WTC11 (cell line): Measurements from ENCODE around the gene UBTD1. TPM values are rescaled to one million over a fixed set of nuclear protein-coding genes. Genes with fewer than 3 reads are reported as not detected.

Source experiments
- ATAC-seq: fragments of 200-7000 bp; cut with Tn5 transposase; 2 replicates; pipeline ENCODE4 v1.10.0; 2021; ENCODE audit warnings: mild to moderate bottlenecking, moderate library complexity
- CTCF ChIA-PET: fragments of 300-600 bp; sonication (Branson Sonifier 250); formaldehyde crosslinking; loops from one replicate; lab custom pipeline; 2021; ENCODE audit warnings: antibody characterized with exemption; lab: Charles Lee
- POLR2A ChIA-PET: fragments of 350-600 bp; sonication (Branson Sonifier 250); formaldehyde crosslinking; loops from one replicate; lab custom pipeline; 2021; ENCODE audit warnings: antibody characterized with exemption; lab: Charles Lee
- DNase-seq: peaks from one replicate; pipeline ENCODE4 v3.0.0; 2021; ENCODE audit warnings: low spot score
- H3K27ac Mint-ChIP-seq: 2 replicates; pipeline ENCODE4 v1.8.0; 2021; ENCODE audit warnings: mixed read lengths
- H3K27me3 Mint-ChIP-seq: 2 replicates; pipeline ENCODE4 v1.8.0; 2021; ENCODE audit warnings: low read depth, mild to moderate bottlenecking, moderate library complexity, mixed read lengths
- H3K36me3 Mint-ChIP-seq: 2 replicates; pipeline ENCODE4 v1.8.0; 2021; ENCODE audit warnings: mixed read lengths
- H3K4me1 Mint-ChIP-seq: 2 replicates; pipeline ENCODE4 v1.8.0; 2022; ENCODE audit warnings: mixed read lengths
- H3K4me3 Mint-ChIP-seq: 2 replicates; pipeline ENCODE4 v1.8.0; 2021; ENCODE audit warnings: mild to moderate bottlenecking, moderate library complexity, mixed read lengths
- H3K9me3 Mint-ChIP-seq: 2 replicates; pipeline ENCODE4 v1.8.0; 2021; ENCODE audit warnings: mixed read lengths
- ELF4 ChIP-seq: sonication (generic); formaldehyde crosslinking; IDR thresholded peaks from 2 replicates; pipeline ENCODE4 v1.8.1; 2022; ENCODE audit warnings: low read depth, mild to moderate bottlenecking, moderate library complexity, missing genetic modification reagents
- ESRRA ChIP-seq: sonication (generic); formaldehyde crosslinking; IDR thresholded peaks from 2 replicates; pipeline ENCODE4 v1.8.1; 2022; ENCODE audit warnings: mild to moderate bottlenecking, missing genetic modification reagents, borderline replicate concordance
- GTF2I ChIP-seq: fragments of 250-450 bp; sonication (Bioruptor Pico); conservative IDR thresholded peaks from 2 replicates; pipeline ENCODE4 v1.4.0; 2021; ENCODE audit warnings: mild to moderate bottlenecking
- MXD4 ChIP-seq: fragments of 250-450 bp; sonication (Bioruptor Pico); IDR thresholded peaks from 2 replicates; pipeline ENCODE4 v1.8.0; 2021; ENCODE audit warnings: mild to moderate bottlenecking, moderate library complexity, borderline replicate concordance
- NFE2L1 ChIP-seq: sonication (generic); formaldehyde crosslinking; IDR thresholded peaks from 2 replicates; pipeline ENCODE4 v1.8.1; 2023; ENCODE audit warnings: missing genetic modification reagents
- ZBTB21 ChIP-seq: sonication (generic); formaldehyde crosslinking; IDR thresholded peaks from 2 replicates; pipeline ENCODE4 v1.8.1; 2023; ENCODE audit warnings: mild to moderate bottlenecking, missing genetic modification reagents, borderline replicate concordance
- ZNF232 ChIP-seq: sonication (generic); formaldehyde crosslinking; IDR thresholded peaks from 2 replicates; pipeline ENCODE4 v1.8.0; 2022; ENCODE audit warnings: mild to moderate bottlenecking, missing genetic modification reagents
- ZNF423 ChIP-seq: fragments of 250-450 bp; sonication (Bioruptor Pico); IDR thresholded peaks from 2 replicates; pipeline ENCODE4 v2.1.2; 2022; ENCODE audit warnings: mild to moderate bottlenecking, moderate library complexity
- total RNA-seq: library from RNA; stranded (reverse); gene quantifications from 3 replicates; pipeline ENCODE4 v1.2.3, GENCODE V29; 2021
- TF ChIP-seq, protein P1 (sequence below): sonication (generic); formaldehyde crosslinking; IDR thresholded peaks from 2 replicates; pipeline ENCODE4 v1.8.0; 2023; ENCODE audit warnings: mild to moderate bottlenecking, missing genetic modification reagents
- TF ChIP-seq, protein P2 (sequence below): sonication (generic); formaldehyde crosslinking; IDR thresholded peaks from 2 replicates; pipeline ENCODE4 v1.8.1; 2022; ENCODE audit warnings: low read depth, missing genetic modification reagents, borderline replicate concordance
- TF ChIP-seq, protein P3 (sequence below): sonication (generic); formaldehyde crosslinking; IDR thresholded peaks from 2 replicates; pipeline ENCODE4 v1.8.0; 2022; ENCODE audit warnings: missing genetic modification reagents
- TF ChIP-seq, protein P4 (sequence below): fragments of 250-450 bp; sonication (Bioruptor Pico); IDR thresholded peaks from 2 replicates; pipeline ENCODE4 v1.9.0; 2021; ENCODE audit warnings: mild to moderate bottlenecking
- TF ChIP-seq, protein P5 (sequence below): sonication (generic); formaldehyde crosslinking; IDR thresholded peaks from 2 replicates; pipeline ENCODE4 v1.8.1; 2022; ENCODE audit warnings: mild to moderate bottlenecking, moderate library complexity, missing genetic modification reagents
- TF ChIP-seq, protein P6 (sequence below): fragments of 250-450 bp; sonication (Bioruptor Pico); IDR thresholded peaks from 2 replicates; pipeline ENCODE4 v1.9.0; 2021; ENCODE audit warnings: moderate library complexity, mild to moderate bottlenecking, inconsistent platforms, borderline replicate concordance
- TF ChIP-seq, protein P7 (sequence below): sonication (generic); formaldehyde crosslinking; conservative IDR thresholded peaks from 2 replicates; pipeline ENCODE4 v1.8.1; 2022; ENCODE audit warnings: mild to moderate bottlenecking, missing genetic modification reagents
- TF ChIP-seq, protein P8 (sequence below): sonication (generic); formaldehyde crosslinking; IDR thresholded peaks from 2 replicates; pipeline ENCODE4 v1.8.0; 2023; ENCODE audit warnings: missing genetic modification reagents
- TF ChIP-seq, protein P9 (sequence below): sonication (generic); formaldehyde crosslinking; IDR thresholded peaks from 2 replicates; pipeline ENCODE4 v1.8.1; 2023; ENCODE audit warnings: mild to moderate bottlenecking, missing genetic modification reagents, borderline replicate concordance

UBTD1 gene
- total RNA-seq, 1 experiment from 2014 or later, result 35.7 TPM

DNA sequence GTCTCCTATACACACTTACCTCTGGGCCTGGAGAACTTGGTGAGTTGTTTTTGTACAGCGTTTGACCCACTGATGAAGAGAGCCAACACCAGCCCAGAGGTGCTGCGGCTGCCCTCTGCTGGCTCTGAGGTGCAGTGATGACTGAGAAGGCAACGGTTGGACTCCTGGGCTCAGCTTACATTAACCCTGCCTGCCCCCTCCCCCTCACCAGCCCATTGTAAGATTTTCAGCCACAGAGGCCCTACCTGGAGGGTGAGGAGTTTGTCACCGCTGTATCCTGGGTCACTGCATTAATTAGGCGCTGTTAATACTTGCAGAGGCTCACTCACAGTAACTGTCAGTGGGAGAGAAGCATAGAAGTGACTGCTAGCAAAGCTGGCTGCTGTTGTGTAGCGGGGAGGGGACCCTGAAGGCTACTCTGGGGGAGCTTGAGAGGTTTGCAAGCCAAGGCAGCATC lies 54.9 kb downstream of the UBTD1 start:
- peaks cover 37% of the 10 kb centered on the region for H3K4me1 Mint-ChIP-seq
- H3K36me3 Mint-ChIP-seq, result peaks cover 11% of the 10 kb centered on the region
- POLR2A ChIA-PET, result interaction anchor here (0.6 to 1.1 kb wide), 4 partner anchors 53 to 98 kb away, joined by 3 read pairs; partner anchors contain the start of genes MMS19, PI4K2A and UBTD1
- TF ChIP-seq ZBTB21 (CRISPR knock-in tag) (0 out of 2 replicates have a peak, but pooled peaks have one; percentile 21), ZNF232 (0 out of 2 replicates have a peak, but pooled peaks have one; percentile 63), ZNF423 (CRISPR knock-in tag) (no peak), ELF4 (no peak), NFE2L1 (CRISPR knock-in tag) (no peak), ESRRA (CRISPR knock-in tag) (no peak), GTF2I (CRISPR knock-in tag) (no peak), MXD4 (CRISPR knock-in tag) (no peak)
- TF ChIP-seq, protein P1, sequence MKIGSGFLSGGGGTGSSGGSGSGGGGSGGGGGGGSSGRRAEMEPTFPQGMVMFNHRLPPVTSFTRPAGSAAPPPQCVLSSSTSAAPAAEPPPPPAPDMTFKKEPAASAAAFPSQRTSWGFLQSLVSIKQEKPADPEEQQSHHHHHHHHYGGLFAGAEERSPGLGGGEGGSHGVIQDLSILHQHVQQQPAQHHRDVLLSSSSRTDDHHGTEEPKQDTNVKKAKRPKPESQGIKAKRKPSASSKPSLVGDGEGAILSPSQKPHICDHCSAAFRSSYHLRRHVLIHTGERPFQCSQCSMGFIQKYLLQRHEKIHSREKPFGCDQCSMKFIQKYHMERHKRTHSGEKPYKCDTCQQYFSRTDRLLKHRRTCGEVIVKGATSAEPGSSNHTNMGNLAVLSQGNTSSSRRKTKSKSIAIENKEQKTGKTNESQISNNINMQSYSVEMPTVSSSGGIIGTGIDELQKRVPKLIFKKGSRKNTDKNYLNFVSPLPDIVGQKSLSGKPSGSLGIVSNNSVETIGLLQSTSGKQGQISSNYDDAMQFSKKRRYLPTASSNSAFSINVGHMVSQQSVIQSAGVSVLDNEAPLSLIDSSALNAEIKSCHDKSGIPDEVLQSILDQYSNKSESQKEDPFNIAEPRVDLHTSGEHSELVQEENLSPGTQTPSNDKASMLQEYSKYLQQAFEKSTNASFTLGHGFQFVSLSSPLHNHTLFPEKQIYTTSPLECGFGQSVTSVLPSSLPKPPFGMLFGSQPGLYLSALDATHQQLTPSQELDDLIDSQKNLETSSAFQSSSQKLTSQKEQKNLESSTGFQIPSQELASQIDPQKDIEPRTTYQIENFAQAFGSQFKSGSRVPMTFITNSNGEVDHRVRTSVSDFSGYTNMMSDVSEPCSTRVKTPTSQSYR (CRISPR knock-in tag), result peak; percentile 86; the same call in 1 of the 2 replicates
- TF ChIP-seq, protein P2, sequence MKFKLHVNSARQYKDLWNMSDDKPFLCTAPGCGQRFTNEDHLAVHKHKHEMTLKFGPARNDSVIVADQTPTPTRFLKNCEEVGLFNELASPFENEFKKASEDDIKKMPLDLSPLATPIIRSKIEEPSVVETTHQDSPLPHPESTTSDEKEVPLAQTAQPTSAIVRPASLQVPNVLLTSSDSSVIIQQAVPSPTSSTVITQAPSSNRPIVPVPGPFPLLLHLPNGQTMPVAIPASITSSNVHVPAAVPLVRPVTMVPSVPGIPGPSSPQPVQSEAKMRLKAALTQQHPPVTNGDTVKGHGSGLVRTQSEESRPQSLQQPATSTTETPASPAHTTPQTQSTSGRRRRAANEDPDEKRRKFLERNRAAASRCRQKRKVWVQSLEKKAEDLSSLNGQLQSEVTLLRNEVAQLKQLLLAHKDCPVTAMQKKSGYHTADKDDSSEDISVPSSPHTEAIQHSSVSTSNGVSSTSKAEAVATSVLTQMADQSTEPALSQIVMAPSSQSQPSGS, result no peak
- TF ChIP-seq, protein P3, sequence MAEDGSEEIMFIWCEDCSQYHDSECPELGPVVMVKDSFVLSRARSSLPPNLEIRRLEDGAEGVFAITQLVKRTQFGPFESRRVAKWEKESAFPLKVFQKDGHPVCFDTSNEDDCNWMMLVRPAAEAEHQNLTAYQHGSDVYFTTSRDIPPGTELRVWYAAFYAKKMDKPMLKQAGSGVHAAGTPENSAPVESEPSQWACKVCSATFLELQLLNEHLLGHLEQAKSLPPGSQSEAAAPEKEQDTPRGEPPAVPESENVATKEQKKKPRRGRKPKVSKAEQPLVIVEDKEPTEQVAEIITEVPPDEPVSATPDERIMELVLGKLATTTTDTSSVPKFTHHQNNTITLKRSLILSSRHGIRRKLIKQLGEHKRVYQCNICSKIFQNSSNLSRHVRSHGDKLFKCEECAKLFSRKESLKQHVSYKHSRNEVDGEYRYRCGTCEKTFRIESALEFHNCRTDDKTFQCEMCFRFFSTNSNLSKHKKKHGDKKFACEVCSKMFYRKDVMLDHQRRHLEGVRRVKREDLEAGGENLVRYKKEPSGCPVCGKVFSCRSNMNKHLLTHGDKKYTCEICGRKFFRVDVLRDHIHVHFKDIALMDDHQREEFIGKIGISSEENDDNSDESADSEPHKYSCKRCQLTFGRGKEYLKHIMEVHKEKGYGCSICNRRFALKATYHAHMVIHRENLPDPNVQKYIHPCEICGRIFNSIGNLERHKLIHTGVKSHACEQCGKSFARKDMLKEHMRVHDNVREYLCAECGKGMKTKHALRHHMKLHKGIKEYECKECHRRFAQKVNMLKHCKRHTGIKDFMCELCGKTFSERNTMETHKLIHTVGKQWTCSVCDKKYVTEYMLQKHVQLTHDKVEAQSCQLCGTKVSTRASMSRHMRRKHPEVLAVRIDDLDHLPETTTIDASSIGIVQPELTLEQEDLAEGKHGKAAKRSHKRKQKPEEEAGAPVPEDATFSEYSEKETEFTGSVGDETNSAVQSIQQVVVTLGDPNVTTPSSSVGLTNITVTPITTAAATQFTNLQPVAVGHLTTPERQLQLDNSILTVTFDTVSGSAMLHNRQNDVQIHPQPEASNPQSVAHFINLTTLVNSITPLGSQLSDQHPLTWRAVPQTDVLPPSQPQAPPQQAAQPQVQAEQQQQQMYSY (CRISPR knock-in tag), result no peak
- TF ChIP-seq, protein P4, sequence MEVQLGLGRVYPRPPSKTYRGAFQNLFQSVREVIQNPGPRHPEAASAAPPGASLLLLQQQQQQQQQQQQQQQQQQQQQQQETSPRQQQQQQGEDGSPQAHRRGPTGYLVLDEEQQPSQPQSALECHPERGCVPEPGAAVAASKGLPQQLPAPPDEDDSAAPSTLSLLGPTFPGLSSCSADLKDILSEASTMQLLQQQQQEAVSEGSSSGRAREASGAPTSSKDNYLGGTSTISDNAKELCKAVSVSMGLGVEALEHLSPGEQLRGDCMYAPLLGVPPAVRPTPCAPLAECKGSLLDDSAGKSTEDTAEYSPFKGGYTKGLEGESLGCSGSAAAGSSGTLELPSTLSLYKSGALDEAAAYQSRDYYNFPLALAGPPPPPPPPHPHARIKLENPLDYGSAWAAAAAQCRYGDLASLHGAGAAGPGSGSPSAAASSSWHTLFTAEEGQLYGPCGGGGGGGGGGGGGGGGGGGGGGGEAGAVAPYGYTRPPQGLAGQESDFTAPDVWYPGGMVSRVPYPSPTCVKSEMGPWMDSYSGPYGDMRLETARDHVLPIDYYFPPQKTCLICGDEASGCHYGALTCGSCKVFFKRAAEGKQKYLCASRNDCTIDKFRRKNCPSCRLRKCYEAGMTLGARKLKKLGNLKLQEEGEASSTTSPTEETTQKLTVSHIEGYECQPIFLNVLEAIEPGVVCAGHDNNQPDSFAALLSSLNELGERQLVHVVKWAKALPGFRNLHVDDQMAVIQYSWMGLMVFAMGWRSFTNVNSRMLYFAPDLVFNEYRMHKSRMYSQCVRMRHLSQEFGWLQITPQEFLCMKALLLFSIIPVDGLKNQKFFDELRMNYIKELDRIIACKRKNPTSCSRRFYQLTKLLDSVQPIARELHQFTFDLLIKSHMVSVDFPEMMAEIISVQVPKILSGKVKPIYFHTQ (CRISPR knock-in tag), result no peak
- TF ChIP-seq, protein P5, sequence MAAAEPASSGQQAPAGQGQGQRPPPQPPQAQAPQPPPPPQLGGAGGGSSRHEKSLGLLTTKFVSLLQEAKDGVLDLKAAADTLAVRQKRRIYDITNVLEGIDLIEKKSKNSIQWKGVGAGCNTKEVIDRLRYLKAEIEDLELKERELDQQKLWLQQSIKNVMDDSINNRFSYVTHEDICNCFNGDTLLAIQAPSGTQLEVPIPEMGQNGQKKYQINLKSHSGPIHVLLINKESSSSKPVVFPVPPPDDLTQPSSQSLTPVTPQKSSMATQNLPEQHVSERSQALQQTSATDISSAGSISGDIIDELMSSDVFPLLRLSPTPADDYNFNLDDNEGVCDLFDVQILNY, result no peak
- TF ChIP-seq, protein P6, sequence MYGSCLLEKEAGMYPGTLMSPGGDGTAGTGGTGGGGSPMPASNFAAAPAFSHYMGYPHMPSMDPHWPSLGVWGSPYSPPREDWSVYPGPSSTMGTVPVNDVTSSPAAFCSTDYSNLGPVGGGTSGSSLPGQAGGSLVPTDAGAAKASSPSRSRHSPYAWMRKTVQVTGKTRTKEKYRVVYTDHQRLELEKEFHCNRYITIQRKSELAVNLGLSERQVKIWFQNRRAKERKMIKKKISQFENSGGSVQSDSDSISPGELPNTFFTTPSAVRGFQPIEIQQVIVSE (CRISPR knock-in tag), result no peak
- TF ChIP-seq, protein P7, sequence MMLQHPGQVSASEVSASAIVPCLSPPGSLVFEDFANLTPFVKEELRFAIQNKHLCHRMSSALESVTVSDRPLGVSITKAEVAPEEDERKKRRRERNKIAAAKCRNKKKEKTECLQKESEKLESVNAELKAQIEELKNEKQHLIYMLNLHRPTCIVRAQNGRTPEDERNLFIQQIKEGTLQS, result no peak
- TF ChIP-seq, protein P8, sequence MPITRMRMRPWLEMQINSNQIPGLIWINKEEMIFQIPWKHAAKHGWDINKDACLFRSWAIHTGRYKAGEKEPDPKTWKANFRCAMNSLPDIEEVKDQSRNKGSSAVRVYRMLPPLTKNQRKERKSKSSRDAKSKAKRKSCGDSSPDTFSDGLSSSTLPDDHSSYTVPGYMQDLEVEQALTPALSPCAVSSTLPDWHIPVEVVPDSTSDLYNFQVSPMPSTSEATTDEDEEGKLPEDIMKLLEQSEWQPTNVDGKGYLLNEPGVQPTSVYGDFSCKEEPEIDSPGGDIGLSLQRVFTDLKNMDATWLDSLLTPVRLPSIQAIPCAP, result no peak
- TF ChIP-seq, protein P9, sequence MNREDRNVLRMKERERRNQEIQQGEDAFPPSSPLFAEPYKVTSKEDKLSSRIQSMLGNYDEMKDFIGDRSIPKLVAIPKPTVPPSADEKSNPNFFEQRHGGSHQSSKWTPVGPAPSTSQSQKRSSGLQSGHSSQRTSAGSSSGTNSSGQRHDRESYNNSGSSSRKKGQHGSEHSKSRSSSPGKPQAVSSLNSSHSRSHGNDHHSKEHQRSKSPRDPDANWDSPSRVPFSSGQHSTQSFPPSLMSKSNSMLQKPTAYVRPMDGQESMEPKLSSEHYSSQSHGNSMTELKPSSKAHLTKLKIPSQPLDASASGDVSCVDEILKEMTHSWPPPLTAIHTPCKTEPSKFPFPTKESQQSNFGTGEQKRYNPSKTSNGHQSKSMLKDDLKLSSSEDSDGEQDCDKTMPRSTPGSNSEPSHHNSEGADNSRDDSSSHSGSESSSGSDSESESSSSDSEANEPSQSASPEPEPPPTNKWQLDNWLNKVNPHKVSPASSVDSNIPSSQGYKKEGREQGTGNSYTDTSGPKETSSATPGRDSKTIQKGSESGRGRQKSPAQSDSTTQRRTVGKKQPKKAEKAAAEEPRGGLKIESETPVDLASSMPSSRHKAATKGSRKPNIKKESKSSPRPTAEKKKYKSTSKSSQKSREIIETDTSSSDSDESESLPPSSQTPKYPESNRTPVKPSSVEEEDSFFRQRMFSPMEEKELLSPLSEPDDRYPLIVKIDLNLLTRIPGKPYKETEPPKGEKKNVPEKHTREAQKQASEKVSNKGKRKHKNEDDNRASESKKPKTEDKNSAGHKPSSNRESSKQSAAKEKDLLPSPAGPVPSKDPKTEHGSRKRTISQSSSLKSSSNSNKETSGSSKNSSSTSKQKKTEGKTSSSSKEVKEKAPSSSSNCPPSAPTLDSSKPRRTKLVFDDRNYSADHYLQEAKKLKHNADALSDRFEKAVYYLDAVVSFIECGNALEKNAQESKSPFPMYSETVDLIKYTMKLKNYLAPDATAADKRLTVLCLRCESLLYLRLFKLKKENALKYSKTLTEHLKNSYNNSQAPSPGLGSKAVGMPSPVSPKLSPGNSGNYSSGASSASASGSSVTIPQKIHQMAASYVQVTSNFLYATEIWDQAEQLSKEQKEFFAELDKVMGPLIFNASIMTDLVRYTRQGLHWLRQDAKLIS (CRISPR knock-in tag), result 0 out of 2 replicates have a peak, but pooled peaks have one; percentile 31

More for the DNA sequence above, 54.9 kb downstream of the UBTD1 start:
- ATAC-seq (peak; percentile 91), DNase-seq (peak; percentile 81)
- Mint-ChIP-seq H3K27ac (peak overlapping the region; percentile 96), H3K27me3 (no peaks in the 10 kb centered on the region), H3K4me3 (peak overlapping the region; percentile 25; the same call in 1 of the 2 replicates), H3K9me3 (peaks cover 14% of the 10 kb centered on the region)
- CTCF ChIA-PET, result interaction anchor here (0.5 to 10.3 kb wide), 35 partner anchors 9 to 152 kb away, joined by 3 to 177 read pairs (median 5); partner anchors contain the start of genes ANKRD2, HOGA1, PI4K2A and RRP12
